Fibroblast of skin of abdomen (primary cell): Measurements from ENCODE around the gene POU2F3.
A peak's percentile ranks its signal among the peaks of the same experiment; 100 is the strongest.

Experiments
- DNase-seq: peaks from one replicate; pipeline ENCODE4 v3.0.0-alpha.2; 2013

POU2F3 gene

GRCh38 chr11:120285256-120285655 lies 45.3 kb downstream of the POU2F3 start:
- peak; percentile 60 for DNase-seq

- no peak for DNase-seq
Measured at GRCh38 chr11:120288021-120288420, 48.1 kb downstream of the POU2F3 start.

GRCh38 chr11:120289426-120289825 lies 49.5 kb downstream of the POU2F3 start:
- no peak for DNase-seq

GRCh38 chr11:120290956-120291355 lies 51.0 kb downstream of the POU2F3 start:
- no peak for DNase-seq

- DNase-seq, result no peak
Measured at GRCh38 chr11:120293038-120293800, 53.3 kb downstream of the POU2F3 start.

- DNase-seq, result no peak
Measured at GRCh38 chr11:120294096-120294495, 54.2 kb downstream of the POU2F3 start.

- DNase-seq, result no peak
Measured at GRCh38 chr11:120295099-120295498, 55.2 kb downstream of the POU2F3 start.

GRCh38 chr11:120296554-120296953 lies 56.6 kb downstream of the POU2F3 start:
- no peak for DNase-seq

- DNase-seq, result no peak
Measured at GRCh38 chr11:120298461-120298860, 58.5 kb downstream of the POU2F3 start.

- no peak for DNase-seq
Measured at GRCh38 chr11:120302001-120302805, 62.3 kb downstream of the POU2F3 start.

GRCh38 chr11:120303004-120303637 lies 63.2 kb downstream of the POU2F3 start:
- DNase-seq, result peak; percentile 56

GRCh38 chr11:120304526-120304925 lies 64.6 kb downstream of the POU2F3 start:
- DNase-seq, result no peak

- no peak for DNase-seq
Measured at GRCh38 chr11:120305286-120305685, 65.3 kb downstream of the POU2F3 start.

GRCh38 chr11:120306519-120307242 lies 66.7 kb downstream of the POU2F3 start:
- DNase-seq, result peak; percentile 92

- no peak for DNase-seq
Measured at GRCh38 chr11:120307476-120307875, 67.5 kb downstream of the POU2F3 start.

GRCh38 chr11:120308081-120308480 lies 68.1 kb downstream of the POU2F3 start:
- DNase-seq, result no peak

GRCh38 chr11:120310870-120311269 lies 70.9 kb downstream of the POU2F3 start:
- no peak for DNase-seq

GRCh38 chr11:120314861-120315260 lies 74.9 kb downstream of the POU2F3 start:
- no peak for DNase-seq

- no peak for DNase-seq
Measured at GRCh38 chr11:120316880-120317688, 77.1 kb downstream of the POU2F3 start.

- no peak for DNase-seq
Measured at GRCh38 chr11:120317689-120318480, 77.9 kb downstream of the POU2F3 start.

GRCh38 chr11:120318906-120319305 lies 79.0 kb downstream of the POU2F3 start:
- DNase-seq, result no peak
